IMR-90 (cell line): ENCODE measurements around the gene IDH3G. TPM values are rescaled to one million over a fixed set of nuclear protein-coding genes. Genes with fewer than 3 reads are reported as not detected.

ENCODE experiments used
- ATAC-seq: fragments of 200-7000 bp; cut with Tn5 transposase; 2 replicates; pipeline ENCODE4 v1.9.1; 2020; ENCODE audit warnings: low read depth, mild to moderate bottlenecking, moderate library complexity
- BruUV-seq: library from RNA; stranded (reverse); fragments of 400-500 nt; replicated peaks from 2 replicates; lab custom pipeline; 2021; lab: Mats Ljungman, UMichigan
- CTCF ChIA-PET: fragments of 300-600 bp; formaldehyde crosslinking; extraction: SDS; loops from one replicate; lab custom pipeline; 2021; ENCODE audit warnings: antibody characterized with exemption; lab: Yijun Ruan, JAX
- POLR2A ChIA-PET: fragments of 300-600 bp; sonication (Branson Sonifier 250); formaldehyde crosslinking; loops from one replicate; lab custom pipeline; 2022; ENCODE audit warnings: antibody characterized with exemption; ENCODE audit not compliant: unreplicated experiment; lab: Charles Lee
- DNase-seq: peaks from one replicate; pipeline ENCODE4 v3.0.0; 2013
- H2AFZ ChIP-seq: replicated peaks from 2 replicates; pipeline ENCODE3; 2013; ENCODE audit warnings: low read length, mild to moderate bottlenecking; ENCODE audit not compliant: poor library complexity
- H2AK5ac ChIP-seq: 2 replicates; pipeline ENCODE4 v1.6.1; 2013; ENCODE audit warnings: low read depth, low read length, inconsistent platforms
- H2AK9ac ChIP-seq: replicated peaks from 2 replicates; pipeline ENCODE3; 2013; ENCODE audit warnings: mild to moderate bottlenecking, low read depth, low read length, moderate library complexity; ENCODE audit not compliant: poor library complexity
- H2BK120ac ChIP-seq: 2 replicates; pipeline ENCODE4 v1.6.1; 2013; ENCODE audit warnings: low read depth, low read length, inconsistent platforms
- H2BK15ac ChIP-seq: 3 replicates; pipeline ENCODE4 v1.6.1; 2013; ENCODE audit warnings: low read depth, low read length, inconsistent platforms
- H2BK20ac ChIP-seq: 2 replicates; pipeline ENCODE4 v1.6.1; 2013; ENCODE audit warnings: low read depth, mild to moderate bottlenecking, inconsistent platforms, low read length, moderate library complexity
- H2BK5ac ChIP-seq: 2 replicates; pipeline ENCODE4 v1.6.1; 2013; ENCODE audit warnings: mild to moderate bottlenecking, low read depth, low read length, inconsistent platforms; ENCODE audit not compliant: poor library complexity, severe bottlenecking
- H3K14ac ChIP-seq: replicated peaks from 2 replicates; pipeline ENCODE4 v1.6.1; 2013; ENCODE audit warnings: low read depth, low read length, inconsistent platforms
- H3K18ac ChIP-seq: 2 replicates; pipeline ENCODE4 v1.6.1; 2013; ENCODE audit warnings: low read depth, low read length, control low read depth
- H3K23ac ChIP-seq: 2 replicates; pipeline ENCODE4 v1.6.1; 2013; ENCODE audit warnings: low read depth, low read length, inconsistent platforms
- H3K27ac ChIP-seq: 2 replicates; pipeline ENCODE4 v1.5.1; 2013; ENCODE audit warnings: mild to moderate bottlenecking, control low read depth, low read length; ENCODE audit not compliant: insufficient read depth
- H3K27me3 ChIP-seq: 2 replicates; pipeline ENCODE4 v1.6.1; 2013; ENCODE audit warnings: low read length; ENCODE audit not compliant: control insufficient read depth, insufficient read depth
- H3K36me3 ChIP-seq: 2 replicates; pipeline ENCODE4 v1.6.1; 2013; ENCODE audit warnings: low read length, mixed read lengths; ENCODE audit not compliant: control insufficient read depth, insufficient read depth
- H3K4ac ChIP-seq: 2 replicates; pipeline ENCODE4 v1.6.1; 2013; ENCODE audit warnings: low read depth, low read length, inconsistent platforms
- H3K4me1 ChIP-seq: 2 replicates; pipeline ENCODE4 v1.6.1; 2013; ENCODE audit warnings: low read length, mixed read lengths; ENCODE audit not compliant: control insufficient read depth, insufficient read depth
- H3K4me2 ChIP-seq: 2 replicates; pipeline ENCODE4 v1.6.1; 2013; ENCODE audit warnings: low read depth, mild to moderate bottlenecking, control low read depth, low read length, moderate library complexity
- H3K4me3 ChIP-seq: 2 replicates; pipeline ENCODE4 v1.5.1; 2013; ENCODE audit warnings: low read depth, mild to moderate bottlenecking, control low read depth, low read length, moderate library complexity; ENCODE audit not compliant: insufficient read depth
- H3K56ac ChIP-seq: 2 replicates; pipeline ENCODE4 v1.6.1; 2013; ENCODE audit warnings: low read length, inconsistent platforms; ENCODE audit not compliant: insufficient read depth; ENCODE audit errors: extremely low read depth
- H3K79me1 ChIP-seq, 2 experiments: 2 replicates each; pipeline ENCODE4 v1.6.1; 2013; ENCODE audit warnings: low read length in 2 of 2, inconsistent platforms in 1 of 2, low read depth in 1 of 2
- H3K9ac ChIP-seq: 2 replicates; pipeline ENCODE4 v1.6.1; 2013; ENCODE audit warnings: low read depth, low read length, control low read depth
- H3K9me1 ChIP-seq: 2 replicates; pipeline ENCODE4 v1.6.1; 2013; ENCODE audit warnings: low read length, inconsistent platforms; ENCODE audit not compliant: insufficient read depth
- H3K9me3 ChIP-seq: 2 replicates; pipeline ENCODE4 v1.6.1; 2013; ENCODE audit warnings: low read length; ENCODE audit not compliant: control insufficient read depth, insufficient read depth
- H4K20me1 ChIP-seq: 2 replicates; pipeline ENCODE4 v1.6.1; 2013; ENCODE audit warnings: low read length, inconsistent platforms; ENCODE audit not compliant: insufficient read depth
- H4K5ac ChIP-seq: 2 replicates; pipeline ENCODE4 v1.6.1; 2013; ENCODE audit warnings: mild to moderate bottlenecking, low read depth, low read length, control low read depth
- H4K8ac ChIP-seq, 2 experiments: 2 replicates each; pipeline ENCODE4 v1.6.1; 2013; ENCODE audit warnings: low read depth in 2 of 2, low read length in 2 of 2, control low read depth in 1 of 2, inconsistent platforms in 1 of 2
- H4K91ac ChIP-seq: 2 replicates; pipeline ENCODE4 v1.6.1; 2013; ENCODE audit warnings: low read depth, low read length, inconsistent platforms; ENCODE audit not compliant: insufficient read depth
- BHLHE40 ChIP-seq: fragments of 150-350 bp; IDR thresholded peaks from 2 replicates; pipeline ENCODE4 v1.6.1; 2016; ENCODE audit warnings: mild to moderate bottlenecking, low read depth, low read length
- CEBPB ChIP-seq: IDR thresholded peaks from 2 replicates; pipeline ENCODE4 v1.6.1; 2012; ENCODE audit warnings: low read depth, low read length, improper control_type of control experiment
- CHD1 ChIP-seq: IDR thresholded peaks from 2 replicates; pipeline ENCODE4 v1.6.1; 2012; ENCODE audit warnings: low read depth, low read length, improper control_type of control experiment
- MAFK ChIP-seq: IDR thresholded peaks from 2 replicates; pipeline ENCODE4 v1.6.1; 2012; ENCODE audit warnings: low read depth, low read length, improper control_type of control experiment
- MAZ ChIP-seq: IDR thresholded peaks from 2 replicates; pipeline ENCODE4 v1.6.1; 2012; ENCODE audit warnings: low read depth, mild to moderate bottlenecking, low read length, improper control_type of control experiment, moderate library complexity, borderline replicate concordance
- NFE2L2 ChIP-seq: fragments of 150-350 bp; IDR thresholded peaks from 2 replicates; pipeline ENCODE4 v1.6.1; 2016; ENCODE audit warnings: low read depth, mild to moderate bottlenecking, low read length
- RAD21 ChIP-seq: IDR thresholded peaks from 2 replicates; pipeline ENCODE4 v1.6.1; 2012; ENCODE audit warnings: low read length, improper control_type of control experiment
- RCOR1 ChIP-seq: IDR thresholded peaks from 2 replicates; pipeline ENCODE4 v1.6.1; 2012; ENCODE audit warnings: mild to moderate bottlenecking, low read length, improper control_type of control experiment; ENCODE audit not compliant: insufficient replicate concordance
- RFX5 ChIP-seq: IDR thresholded peaks from 2 replicates; pipeline ENCODE4 v1.8.0; 2012; ENCODE audit warnings: low read depth, mild to moderate bottlenecking, low read length, moderate library complexity
- USF2 ChIP-seq: fragments of 150-350 bp; IDR thresholded peaks from 2 replicates; pipeline ENCODE4 v1.6.1; 2017; ENCODE audit warnings: mild to moderate bottlenecking, antibody characterized with exemption, low read length, low read depth
- WGBS, 2 experiments: methylation state at CpG; one replicate each; pipeline versions ENCODE4 v1.1.5 to v1.1.7; 2013; ENCODE audit warnings: missing lambda C conversion rate in 2 of 2; ENCODE audit not compliant: insufficient read length in 1 of 2; ENCODE audit errors: extremely low coverage in 2 of 2; 5-methylcytosine and 5-hydroxymethylcytosine counted together
- dilution Hi-C: fragments of 300-500 bp; cut with HindIII; formaldehyde crosslinking; loops from one replicate; pipeline ENCODE4 v1.14.3; 2018; ENCODE audit warnings: low sequenced_read_pairs; ENCODE audit not compliant: unreplicated experiment
- in situ Hi-C: fragments of 300-500 bp; cut with MboI; formaldehyde crosslinking; loops from 3 replicates; pipeline ENCODE4 v1.14.3; 2019; ENCODE audit warnings: low sequenced_read_pairs, inconsistent platforms, mixed read lengths
- intact Hi-C: fragments of 100-400 bp; cut with micrococcal nuclease; formaldehyde crosslinking; loops from 2 replicates; pipeline ENCODE4 v1.10.0; 2022
- polyA plus RNA-seq, 3 experiments: library from polyadenylated mRNA; depleted of rRNA; stranded (reverse); fragments of >200 nt; gene quantifications; 2 replicates each; pipeline ENCODE4 v1.2.3, GENCODE V29; 2012; ENCODE audit warnings: low replicate concordance in 1 of 3
- total RNA-seq: library from RNA; depleted of rRNA; stranded (reverse); fragments of >200 nt; gene quantifications from 2 replicates; pipeline ENCODE4 v1.2.3, GENCODE V29; 2012

The IDH3G gene
- total and polyA plus RNA-seq, 2 of the 4 experiments (the other 2 are of a cell fraction) = 79.4 to 85.7 TPM

GRCh38 chrX:153791104-153791852, 2.9 kb downstream of the IDH3G start (continued):
- TF ChIP-seq BHLHE40 = no peak

- Histone ChIP-seq H3K4me1 (peaks cover 2% of the 10 kb centered on the region; the same call in 1 of the 2 replicates), H3K79me1 (peaks cover 4 to 31% of the 10 kb centered on the region in 2 experiments), H3K18ac (no peak overlapping the region), H4K5ac (no peak overlapping the region), H3K4ac (no peak overlapping the region), H4K20me1 (0 out of 2 replicates have a peak, but pooled peaks cover 6% of the 10 kb centered on the region), H3K9me1 (peaks cover 6% of the 10 kb centered on the region; the same call in 1 of the 2 replicates), H4K8ac (no peak overlapping the region), H2BK120ac (no peak overlapping the region), H3K56ac (no peak overlapping the region), H3K14ac (no peak overlapping the region), H3K4me3 (no peak overlapping the region), H4K91ac (no peak overlapping the region), H3K23ac (no peak overlapping the region), H3K9me3 (no peaks in the 10 kb centered on the region; the same call in 1 of the 2 replicates), H3K4me2 (no peak overlapping the region), H2AFZ (no peak overlapping the region), H3K36me3 (peaks cover 18% of the 10 kb centered on the region; the same call in 1 of the 2 replicates), H2BK20ac (no peak overlapping the region), H3K27me3 (no peaks in the 10 kb centered on the region), H3K27ac (no peak overlapping the region), H2BK5ac (no peak overlapping the region), H2AK5ac (no peak overlapping the region), H2AK9ac (no peak overlapping the region), H3K9ac (no peak overlapping the region), H2BK15ac (no peak overlapping the region)
- intact Hi-C loops (loop anchor here (5.0 kb wide), 1 partner anchor 138 kb away; the partner anchor contains the start of gene ARHGAP4), in situ Hi-C loops (no loop called here), dilution Hi-C loops (no loop called here)
- no TSS peak for BruUV-seq
- DNase-seq (no peak), ATAC-seq (no peak)
- ChIA-PET CTCF (no interaction called here), POLR2A (no interaction called here)
- TF ChIP-seq RAD21 = no peak
- TF ChIP-seq MAFK = no peak
- no peak for TF ChIP-seq RFX5
- TF ChIP-seq MAZ = no peak
- TF ChIP-seq NFE2L2 = no peak
- no peak for TF ChIP-seq RCOR1
- TF ChIP-seq CHD1 = no peak
- no peak for TF ChIP-seq USF2
- no peak for TF ChIP-seq CEBPB
- WGBS, 2 experiments = 100% methylated on average over 4 of the region's 12 CpGs; no CpG with 5 or more reads in 1 of the 2 experiments
These were observed 4.5 kb downstream of the IDH3G start for GRCh38 chrX:153789654-153790053.
